Measurements from ENCODE around the gene OR3A2. TPM values are rescaled to one million over a fixed set of nuclear protein-coding genes. Genes with fewer than 3 reads are reported as not detected.
"Not testable (repeated sequence)": the region's sequence is repeated elsewhere in the genome, so short reads cannot be mapped to it uniquely, and the experiment has no call there.

Gene OR3A2
- total and polyA plus RNA-seq, 8 donors: not detected

DNA sequence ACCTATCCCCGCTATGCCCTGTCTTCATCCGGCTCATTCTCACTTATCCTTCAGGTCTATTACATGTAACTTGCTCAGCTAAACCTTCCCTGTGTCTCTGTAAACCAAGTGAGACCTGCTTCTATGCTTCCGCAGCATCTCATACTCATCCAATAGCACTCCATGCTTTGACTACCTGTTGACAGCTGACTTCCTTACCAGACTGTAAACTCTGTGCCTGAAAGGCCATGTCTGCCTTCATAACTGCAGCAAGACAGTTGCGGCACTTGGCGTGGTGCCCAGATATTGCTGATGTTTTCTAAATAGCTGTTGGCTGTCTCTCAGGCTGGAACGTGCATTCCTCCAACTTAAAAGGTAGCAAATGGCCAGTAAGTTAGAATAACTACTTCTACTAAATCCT lies 13.9 kb upstream of the OR3A2 start:
- Histone ChIP-seq H3K9me3 (peaks cover 0 to 1% (median 0%) of the 10 kb centered on the region in 4 donors), H3K4me1 (no peaks in the 10 kb centered on the region), H3K36me3 (no peaks in the 10 kb centered on the region), H3K4me3 (no peak overlapping the region), H3K27me3 (peaks cover 0 to 10% (median 0%) of the 10 kb centered on the region in 3 donors), H3K27ac (no peak overlapping the region)
- TF ChIP-seq, protein P1, sequence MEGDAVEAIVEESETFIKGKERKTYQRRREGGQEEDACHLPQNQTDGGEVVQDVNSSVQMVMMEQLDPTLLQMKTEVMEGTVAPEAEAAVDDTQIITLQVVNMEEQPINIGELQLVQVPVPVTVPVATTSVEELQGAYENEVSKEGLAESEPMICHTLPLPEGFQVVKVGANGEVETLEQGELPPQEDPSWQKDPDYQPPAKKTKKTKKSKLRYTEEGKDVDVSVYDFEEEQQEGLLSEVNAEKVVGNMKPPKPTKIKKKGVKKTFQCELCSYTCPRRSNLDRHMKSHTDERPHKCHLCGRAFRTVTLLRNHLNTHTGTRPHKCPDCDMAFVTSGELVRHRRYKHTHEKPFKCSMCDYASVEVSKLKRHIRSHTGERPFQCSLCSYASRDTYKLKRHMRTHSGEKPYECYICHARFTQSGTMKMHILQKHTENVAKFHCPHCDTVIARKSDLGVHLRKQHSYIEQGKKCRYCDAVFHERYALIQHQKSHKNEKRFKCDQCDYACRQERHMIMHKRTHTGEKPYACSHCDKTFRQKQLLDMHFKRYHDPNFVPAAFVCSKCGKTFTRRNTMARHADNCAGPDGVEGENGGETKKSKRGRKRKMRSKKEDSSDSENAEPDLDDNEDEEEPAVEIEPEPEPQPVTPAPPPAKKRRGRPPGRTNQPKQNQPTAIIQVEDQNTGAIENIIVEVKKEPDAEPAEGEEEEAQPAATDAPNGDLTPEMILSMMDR (IDR thresholded peaks at IDR 0.05): no peak
- TF ChIP-seq POLR2AphosphoS5 (IDR thresholded peaks at IDR 0.05): no peak
- TF ChIP-seq EP300 (IDR thresholded peaks at IDR 0.05): no peak
- TF ChIP-seq POLR2A (IDR thresholded peaks at IDR 0.05): no peak
- intact Hi-C loops (cut with DNase I; ENCODE audit: low total_unique reads): no loop called here
- peak in 1 of 2 donors; percentile 6 for DNase-seq
- WGBS, 5 donors: 58 to 69% (median 62%) methylated on average over 6 of the region's 6 CpGs

DNA sequence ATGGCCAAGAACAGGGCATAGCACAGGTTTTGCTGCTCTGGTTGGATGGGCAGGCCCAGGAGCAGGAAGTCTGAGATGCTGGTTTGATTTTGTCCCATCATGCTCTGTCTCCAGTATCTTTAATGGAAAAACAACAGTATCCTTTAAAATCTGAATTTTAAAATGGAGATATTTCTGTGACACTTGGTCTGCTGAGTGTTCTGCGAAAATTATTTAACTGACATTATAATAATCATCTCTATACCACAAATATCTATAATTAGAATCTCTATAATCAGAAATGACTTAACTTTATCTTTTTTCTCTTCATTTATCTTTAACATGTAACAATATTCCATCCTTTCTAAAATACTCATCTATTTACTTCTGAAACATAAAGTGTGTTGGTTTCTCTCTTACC lies 12.2 kb upstream of the OR3A2 start, which contains the start of gene OR1E1:
Gene OR1E1 (minus strand): TSS at position 101 of the 400 bp plus-strand sequence. CDS start 0 bp downstream, at position 101.
- Histone ChIP-seq H3K27ac (no peak within 1 kb of the TSS), H3K27me3 (peaks cover 0 to 17% (median 0%) of the 10 kb centered on the region in 3 donors), H3K9me3 (no peaks in the 10 kb centered on the region), H3K4me1 (no peaks in the 10 kb centered on the region), H3K36me3 (no peaks in the 10 kb centered on the region), H3K4me3 (no peak within 1 kb of the TSS)
- DNase-seq: no peak
- TF ChIP-seq EP300 (IDR thresholded peaks at IDR 0.05) (no peak), POLR2AphosphoS5 (IDR thresholded peaks at IDR 0.05) (no peak), POLR2A (IDR thresholded peaks at IDR 0.05) (no peak)
- TF ChIP-seq, protein P1 (IDR thresholded peaks at IDR 0.05): no peak
- 73 to 91% (median 83%) methylated on average over 1 of the region's 1 CpG for WGBS, 5 donors
- intact Hi-C loops (cut with DNase I; ENCODE audit: low total_unique reads): no loop called here

DNA sequence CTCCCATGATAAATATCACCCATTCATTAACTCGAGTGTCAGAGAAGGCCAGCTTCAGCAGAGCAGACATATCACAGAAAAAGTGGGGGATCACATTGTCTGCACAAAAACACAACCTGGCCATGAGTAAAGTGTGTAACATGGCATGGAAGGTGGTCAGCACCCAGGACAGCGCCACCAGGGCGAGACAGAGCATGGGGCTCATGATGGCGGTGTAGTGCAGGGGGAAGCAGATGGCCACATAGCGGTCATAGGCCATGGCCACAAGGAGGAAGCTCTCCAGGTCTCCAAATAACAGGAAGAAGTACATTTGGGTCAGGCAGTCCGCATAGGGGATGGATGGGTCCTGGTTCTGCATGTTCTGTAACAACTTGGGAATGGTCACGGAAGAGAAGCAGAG lies 11.7 kb upstream of the OR3A2 start:
- peak in 1 of 2 donors; percentile 8 for DNase-seq
- 42 to 49% (median 45%) methylated on average over 7 of the region's 7 CpGs for WGBS, 5 donors
- not testable (repeated sequence) for H3K27ac ChIP-seq

DNA sequence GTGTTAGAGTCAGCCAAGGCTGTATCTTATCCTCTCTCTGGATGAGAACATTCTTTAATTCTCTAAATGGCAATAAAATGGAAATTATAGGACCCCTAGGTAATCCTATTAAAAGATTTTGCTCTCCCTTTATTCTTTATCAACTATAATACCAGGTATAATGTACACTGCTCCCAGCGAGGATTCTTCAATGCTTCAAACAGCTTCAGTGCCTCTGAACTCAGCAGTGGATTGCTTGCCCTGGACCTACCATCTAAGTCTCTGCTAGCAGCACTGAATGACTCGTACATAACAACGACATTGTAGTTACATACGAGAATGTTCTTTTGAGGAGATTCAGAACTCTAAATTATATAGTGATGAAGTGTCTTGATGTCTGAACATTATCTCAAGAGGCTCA lies 3.7 kb upstream of the OR3A2 start:
- peaks cover 0 to 9% (median 4%) of the 10 kb centered on the region in 4 donors for H3K9me3 ChIP-seq
- no peak overlapping the region for H3K27ac ChIP-seq
- 68 to 72% (median 71%) methylated on average over 4 of the region's 4 CpGs for WGBS, 5 donors
- intact Hi-C loops (cut with DNase I; ENCODE audit: low total_unique reads): no loop called here
- H3K4me1 ChIP-seq: no peaks in the 10 kb centered on the region
- no peak for TF ChIP-seq EP300 (IDR thresholded peaks at IDR 0.05)
- no peak for TF ChIP-seq POLR2A (IDR thresholded peaks at IDR 0.05)
- TF ChIP-seq, protein P1 (IDR thresholded peaks at IDR 0.05): no peak
- TF ChIP-seq POLR2AphosphoS5 (IDR thresholded peaks at IDR 0.05): no peak
- DNase-seq: no peak
- H3K36me3 ChIP-seq: no peaks in the 10 kb centered on the region
- H3K4me3 ChIP-seq: no peak overlapping the region
- peaks cover 0 to 39% (median 21%) of the 10 kb centered on the region in 3 donors for H3K27me3 ChIP-seq

More for the DNA sequence above, 11.7 kb upstream of the OR3A2 start:
- H3K4me1 ChIP-seq; intact Hi-C loops (cut with DNase I; ENCODE audit: low total_unique reads); H3K9me3 ChIP-seq; H3K36me3 ChIP-seq; H3K4me3 ChIP-seq: not testable (repeated sequence)
- peaks cover 0 to 17% (median 0%) of the 10 kb centered on the region in 3 donors for H3K27me3 ChIP-seq

DNA sequence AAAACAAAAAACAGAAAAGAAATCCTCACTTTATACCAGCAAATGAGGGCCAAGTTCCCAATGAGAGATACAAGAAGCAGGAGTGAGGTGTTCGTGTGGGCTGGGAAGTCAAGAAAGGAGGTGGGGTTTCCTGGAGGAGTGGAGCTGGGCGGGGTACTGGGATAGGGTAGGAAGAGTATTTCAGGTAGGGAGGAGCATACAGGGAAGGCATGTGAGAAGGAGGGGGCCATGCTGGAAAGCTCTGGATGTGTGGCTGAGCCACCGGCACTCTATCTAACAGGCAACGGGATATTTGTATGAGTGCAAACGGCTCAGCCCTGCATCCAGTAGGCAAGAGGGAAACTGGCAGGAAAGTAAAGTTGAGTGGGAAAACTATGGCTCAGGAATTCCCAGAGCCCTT lies 4.2 kb downstream of the OR3A2 start:
- WGBS, 5 donors: 60 to 80% (median 71%) methylated on average over 5 of the region's 5 CpGs
- no peak for DNase-seq
- Histone ChIP-seq H3K36me3 (no peaks in the 10 kb centered on the region), H3K27ac (no peak overlapping the region), H3K4me3 (no peak overlapping the region), H3K4me1 (no peaks in the 10 kb centered on the region), H3K9me3 (peaks cover 0 to 9% (median 4%) of the 10 kb centered on the region in 4 donors), H3K27me3 (peaks cover 0 to 58% (median 17%) of the 10 kb centered on the region in 3 donors)
- intact Hi-C loops (cut with DNase I; ENCODE audit: low total_unique reads): no loop called here
- TF ChIP-seq, protein P1 (IDR thresholded peaks at IDR 0.05): no peak
- TF ChIP-seq POLR2AphosphoS5 (IDR thresholded peaks at IDR 0.05) (no peak), POLR2A (IDR thresholded peaks at IDR 0.05) (no peak), EP300 (IDR thresholded peaks at IDR 0.05) (no peak)

Data from stomach (tissue), 9 donors.